A549 (cell line): Measurements from ENCODE around the gene PVR. TPM values are rescaled to one million over a fixed set of nuclear protein-coding genes. Genes with fewer than 3 reads are reported as not detected.

Experiments
- ATAC-seq, 2 experiments: fragments of 200-7000 bp in 1 of 2; fragments of >200 bp in 1 of 2; cut with Nextera tagmentation in 1 of 2; cut with Tn5 transposase in 1 of 2; 3 replicates each; pipeline versions ENCODE4 v1.8.0 to v1.9.1; 2018 to 2020; ENCODE audit warnings: mild to moderate bottlenecking in 1 of 2, moderate library complexity in 1 of 2
- CTCF ChIA-PET: fragments of 300-600 bp; sonication (Branson Sonifier 250); formaldehyde crosslinking; extraction: SDS; loops from one replicate; lab custom pipeline; 2021; ENCODE audit warnings: antibody characterized with exemption, inconsistent platforms; lab: Yijun Ruan, JAX
- POLR2A ChIA-PET: fragments of 350-600 bp; formaldehyde crosslinking; extraction: SDS; loops from one replicate; lab custom pipeline; 2021; ENCODE audit warnings: antibody characterized with exemption, inconsistent platforms; lab: Yijun Ruan, JAX
- DNase-seq, 2 experiments: peaks; one replicate each; pipeline versions ENCODE4 v3.0.0 to v3.0.0-alpha.2; 2011 to 2016; ENCODE audit warnings: low read depth in 1 of 2, low spot score in 1 of 2
- FAIRE-seq: peaks from 2 replicates; lab custom pipeline; 2011; peaks lifted over from hg19 to GRCh38; lab: Jason Lieb, UNC
- H3K27ac ChIP-seq, 2 experiments: fragments of >200 bp; sonication (Bioruptor Twin); formaldehyde crosslinking; 3 replicates each; pipeline ENCODE4 v1.5.1; 2016 to 2017
- H3K4me1 ChIP-seq: fragments of >200 bp; sonication (Bioruptor Twin); formaldehyde crosslinking; 3 replicates; pipeline ENCODE4 v1.6.1; 2016
- H3K4me2 ChIP-seq: fragments of >200 bp; sonication (Bioruptor Twin); formaldehyde crosslinking; 3 replicates; pipeline ENCODE4 v1.6.1; 2016
- H3K4me3 ChIP-seq: fragments of >200 bp; sonication (Bioruptor Twin); formaldehyde crosslinking; 3 replicates; pipeline ENCODE4 v1.5.1; 2016
- H3K9me3 ChIP-seq: fragments of >200 bp; sonication (Bioruptor Twin); formaldehyde crosslinking; 3 replicates; pipeline ENCODE4 v1.6.1; 2016
- CBX8 ChIP-seq: fragments of 200-600 bp; sonication (generic); IDR thresholded peaks from 2 replicates; pipeline ENCODE4 v1.6.1; 2016
- CHD2 ChIP-seq: fragments of 150-350 bp; IDR thresholded peaks from 2 replicates; pipeline ENCODE4 v1.6.1; 2014; ENCODE audit warnings: low read length; ENCODE audit not compliant: partially characterized antibody
- EHF ChIP-seq: fragments of 250-450 bp; sonication (Bioruptor Pico); IDR thresholded peaks from 2 replicates; pipeline ENCODE4 v1.5.0; 2020; ENCODE audit warnings: mild to moderate bottlenecking
- EP300 ChIP-seq, 2 experiments: fragments of >200 bp; sonication (Bioruptor Twin); formaldehyde crosslinking; IDR thresholded peaks; 2 replicates in 1 of 2; 3 replicates in 1 of 2; pipeline ENCODE4 v1.6.1; 2016 to 2017
- FOSL2 ChIP-seq, 2 experiments: fragments of 450-650 bp in 1 of 2; fragments of >200 bp in 1 of 2; sonication (Bioruptor Twin) in 1 of 2; formaldehyde crosslinking; IDR thresholded peaks; 2 replicates each; pipeline versions ENCODE4 v1.5.0 to v1.6.1; 2016 to 2020; ENCODE audit warnings: mild to moderate bottlenecking in 1 of 2, moderate library complexity in 1 of 2
- FOXS1 ChIP-seq: fragments of 250-450 bp; sonication (Bioruptor Pico); IDR thresholded peaks from 2 replicates; pipeline ENCODE4 v1.5.0; 2020; ENCODE audit warnings: mild to moderate bottlenecking, moderate library complexity
- GATA3 ChIP-seq: IDR thresholded peaks from 2 replicates; pipeline ENCODE4 v1.6.1; 2012; ENCODE audit warnings: borderline replicate concordance
- HOXB5 ChIP-seq: fragments of 250-450 bp; sonication (Bioruptor Pico); IDR thresholded peaks from 2 replicates; pipeline ENCODE4 v1.5.0; 2020; ENCODE audit warnings: mild to moderate bottlenecking, moderate library complexity
- JUNB ChIP-seq: fragments of >200 bp; sonication (Bioruptor Twin); formaldehyde crosslinking; IDR thresholded peaks from 2 replicates; pipeline ENCODE4 v1.6.1; 2016
- MAZ ChIP-seq: fragments of 150-350 bp; IDR thresholded peaks from 2 replicates; pipeline ENCODE4 v1.6.1; 2014; ENCODE audit warnings: antibody characterized with exemption, low read depth, low read length, borderline replicate concordance
- MYC ChIP-seq: IDR thresholded peaks from 2 replicates; pipeline ENCODE4 v1.6.1; 2012; ENCODE audit warnings: mild to moderate bottlenecking, inconsistent platforms, low read length, improper control_type of control experiment, borderline replicate concordance
- NFE2L2 ChIP-seq: fragments of 150-350 bp; conservative IDR thresholded peaks from 2 replicates; pipeline ENCODE4 v1.6.1; 2014; ENCODE audit warnings: low read length
- POLR2AphosphoS2 ChIP-seq: conservative IDR thresholded peaks from 2 replicates; pipeline ENCODE4 v1.6.1; 2012; ENCODE audit warnings: low read length, improper control_type of control experiment, inconsistent platforms
- RARB ChIP-seq: fragments of 250-450 bp; sonication (Bioruptor Pico); IDR thresholded peaks from 2 replicates; pipeline ENCODE4 v1.8.0; 2021; ENCODE audit warnings: mild to moderate bottlenecking, moderate library complexity
- RFX5 ChIP-seq: fragments of 450-650 bp; IDR thresholded peaks from 2 replicates; pipeline ENCODE4 v1.7.1; 2014; ENCODE audit warnings: antibody characterized with exemption, mild to moderate bottlenecking, moderate library complexity
- RNF2 ChIP-seq: fragments of 200-600 bp; sonication (generic); IDR thresholded peaks from 2 replicates; pipeline ENCODE4 v1.6.1; 2016; ENCODE audit warnings: low read depth, mild to moderate bottlenecking, antibody characterized with exemption, moderate library complexity, borderline replicate concordance
- SMC3 ChIP-seq: fragments of >200 bp; sonication (Bioruptor Twin); formaldehyde crosslinking; IDR thresholded peaks from 3 replicates; pipeline ENCODE4 v1.6.1; 2018; ENCODE audit warnings: inconsistent platforms
- SREBF2 ChIP-seq: fragments of 450-650 bp; IDR thresholded peaks from 2 replicates; pipeline ENCODE4 v1.6.1; 2014; ENCODE audit warnings: mild to moderate bottlenecking, moderate library complexity
- TFCP2L1 ChIP-seq: fragments of 250-450 bp; sonication (Bioruptor Pico); IDR thresholded peaks from 2 replicates; pipeline ENCODE4 v1.5.0; 2021; ENCODE audit warnings: mild to moderate bottlenecking
- ZC3H11A ChIP-seq: fragments of 450-650 bp; IDR thresholded peaks from 2 replicates; pipeline ENCODE4 v1.6.1; 2014; ENCODE audit warnings: antibody characterized with exemption, mild to moderate bottlenecking
- ZSCAN20 ChIP-seq: fragments of 250-450 bp; sonication (Bioruptor Pico); IDR thresholded peaks from 2 replicates; pipeline ENCODE4 v1.8.0; 2022; ENCODE audit warnings: mild to moderate bottlenecking, moderate library complexity
- WGBS: methylation state at CpG from one replicate; pipeline ENCODE4 v1.1.6; 2017; ENCODE audit errors: missing lambda C conversion rate; 5-methylcytosine and 5-hydroxymethylcytosine counted together
- polyA plus RNA-seq, 4 experiments: library from polyadenylated mRNA; depleted of rRNA in 3 of 4; stranded (reverse); fragments of >200 nt; fragmentation: RNase III in 1 of 4; extraction: RNeasy Plus Mini Kit Qiagen cat#74134 plus additional on column Dnase treatment in 1 of 4; gene quantifications; 2 replicates in 3 of 4; 3 replicates in 1 of 4; pipeline ENCODE4 v1.2.3, GENCODE V29; 2011 to 2017
- TF ChIP-seq, protein P1 (sequence below): IDR thresholded peaks from 2 replicates; pipeline ENCODE4 v1.6.1; 2012
- TF ChIP-seq, protein P2 (sequence below): fragments of 450-650 bp; IDR thresholded peaks from 2 replicates; pipeline ENCODE4 v1.6.1; 2014; ENCODE audit warnings: antibody characterized with exemption

The PVR gene
- polyA plus RNA-seq, 2 of the 4 experiments (the other 2 are of a cell fraction): 90.3 to 108 TPM

DNA sequence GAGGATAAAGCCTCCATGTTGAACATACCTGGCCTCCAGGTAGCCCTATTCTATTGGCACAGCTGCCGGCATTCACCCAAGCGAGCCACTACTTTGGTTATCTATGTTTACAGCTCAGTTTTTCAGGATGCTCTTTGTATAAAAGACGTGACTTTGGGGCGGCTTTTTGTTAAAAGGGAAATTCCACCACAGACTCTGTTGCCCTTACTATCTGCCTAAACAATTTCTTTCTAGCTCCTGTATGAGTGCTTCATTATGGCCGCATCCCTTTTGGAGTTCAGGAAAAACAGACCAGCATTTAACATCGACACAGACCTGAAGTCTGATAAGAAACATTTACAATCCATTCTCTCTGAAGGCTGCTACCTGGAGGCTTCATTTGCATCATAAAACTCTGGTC is 39.5 kb upstream of the PVR start:
- H3K9me3 ChIP-seq: no peaks in the 10 kb centered on the region
- H3K4me1 ChIP-seq: peaks cover 37% of the 10 kb centered on the region
- peak overlapping the region in 1 of 2 experiments; percentile 67; a peak in 2 of 6 replicates for H3K27ac ChIP-seq
- H3K4me3 ChIP-seq: no peak overlapping the region
- 87% methylated on average over 6 of the region's 6 CpGs for WGBS
- FAIRE-seq (no peak), DNase-seq (no peak), ATAC-seq (no peak)
- peak overlapping the region; percentile 40; the same call in 1 of the 3 replicates for H3K4me2 ChIP-seq
- ChIA-PET POLR2A (interaction anchor here (1.0 kb wide), 1 partner anchor 14 kb away, joined by 3 read pairs; no protein-coding TSS in a partner anchor), CTCF (interaction anchor here (1.0 to 9.0 kb wide), 8 partner anchors 8 to 167 kb away, joined by 3 to 58 read pairs (median 6); partner anchors contain the start of gene IGSF23)
- TF ChIP-seq JUNB (no peak), EP300 (IDR thresholded peaks at IDR 0.05) (no peak)

DNA sequence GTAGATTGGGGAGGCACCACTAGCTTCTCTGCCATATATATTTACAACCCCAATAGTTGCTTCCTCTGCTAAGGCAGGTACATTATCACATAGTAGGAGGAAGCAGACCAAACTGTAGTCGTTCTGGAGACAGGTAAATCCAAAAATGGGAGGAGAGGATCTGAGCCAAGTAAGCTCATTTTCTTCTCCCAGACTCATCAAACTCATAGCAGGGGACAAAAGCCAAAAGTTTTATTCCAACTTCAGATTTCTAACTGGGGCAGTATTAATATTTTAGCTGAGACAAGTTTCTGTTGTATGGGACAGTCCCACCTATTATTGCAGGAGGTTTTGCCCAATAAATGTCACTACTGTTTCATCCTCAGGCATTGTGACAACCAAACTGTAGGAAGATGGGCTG is 38.2 kb upstream of the PVR start:
- CTCF ChIA-PET: interaction anchor here (0.6 to 9.0 kb wide), 9 partner anchors 10 to 103 kb away, joined by 3 to 58 read pairs (median 3); no protein-coding TSS in a partner anchor
- no peak for FAIRE-seq
- no peak for TF ChIP-seq ZSCAN20
- TF ChIP-seq ZC3H11A: no peak
- TF ChIP-seq TFCP2L1 (CRISPR knock-in tag): no peak
- no peak for TF ChIP-seq GATA3
- no peak for TF ChIP-seq CBX8
- no peak for TF ChIP-seq RFX5
- TF ChIP-seq HOXB5: no peak
- TF ChIP-seq RNF2: no peak
- TF ChIP-seq SREBF2: no peak

DNA sequence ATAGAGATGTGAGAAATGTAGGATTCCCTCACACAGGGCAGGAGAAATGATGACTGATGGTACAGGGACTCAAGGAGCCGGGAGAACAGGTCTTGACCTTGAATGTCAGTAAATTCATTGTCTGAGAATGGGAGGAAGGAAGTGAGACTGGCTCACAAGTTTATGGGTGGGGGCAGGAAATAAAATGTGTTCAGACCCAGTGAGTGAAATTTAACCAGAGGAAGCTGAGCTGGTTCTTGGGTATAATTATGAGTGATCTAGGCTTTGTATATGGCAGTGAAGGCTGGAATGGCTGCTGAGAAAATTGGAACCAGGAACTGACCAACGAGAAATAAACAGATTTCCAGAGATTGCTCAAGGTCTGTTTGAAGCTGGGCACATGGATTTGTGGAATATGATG is 36.7 kb upstream of the PVR start:
- FAIRE-seq (no peak), ATAC-seq (peak in 1 of 2 experiments; percentile 53; a peak in 4 of 6 replicates), DNase-seq (peak in 1 of 2 experiments; percentile 67)
- WGBS: 29% methylated on average over 2 of the region's 2 CpGs
- ChIA-PET CTCF (interaction anchor here (0.6 to 12.5 kb wide), 6 partner anchors 12 to 820 kb away, joined by 3 to 115 read pairs (median 24); no protein-coding TSS in a partner anchor), POLR2A (no interaction called here)
- TF ChIP-seq, protein P1, sequence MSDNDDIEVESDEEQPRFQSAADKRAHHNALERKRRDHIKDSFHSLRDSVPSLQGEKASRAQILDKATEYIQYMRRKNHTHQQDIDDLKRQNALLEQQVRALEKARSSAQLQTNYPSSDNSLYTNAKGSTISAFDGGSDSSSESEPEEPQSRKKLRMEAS: no peak
- TF ChIP-seq CHD2: no peak
- TF ChIP-seq SMC3: no peak
- TF ChIP-seq, protein P2, sequence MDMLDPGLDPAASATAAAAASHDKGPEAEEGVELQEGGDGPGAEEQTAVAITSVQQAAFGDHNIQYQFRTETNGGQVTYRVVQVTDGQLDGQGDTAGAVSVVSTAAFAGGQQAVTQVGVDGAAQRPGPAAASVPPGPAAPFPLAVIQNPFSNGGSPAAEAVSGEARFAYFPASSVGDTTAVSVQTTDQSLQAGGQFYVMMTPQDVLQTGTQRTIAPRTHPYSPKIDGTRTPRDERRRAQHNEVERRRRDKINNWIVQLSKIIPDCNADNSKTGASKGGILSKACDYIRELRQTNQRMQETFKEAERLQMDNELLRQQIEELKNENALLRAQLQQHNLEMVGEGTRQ: no peak
- TF ChIP-seq FOSL2 (IDR thresholded peaks at IDR 0.05): no peak
- TF ChIP-seq FOSL2 (CRISPR knock-in tag; IDR thresholded peaks at IDR 0.05): peak; percentile 59
- no peak for TF ChIP-seq MAZ
- no peak overlapping the region for H3K4me3 ChIP-seq
- no peaks in the 10 kb centered on the region for H3K9me3 ChIP-seq
- peaks cover 46% of the 10 kb centered on the region for H3K4me1 ChIP-seq
- H3K27ac ChIP-seq: peak overlapping the region; percentile 46; a peak in 5 of 6 replicates
- H3K4me2 ChIP-seq: peak overlapping the region; percentile 41

More for the DNA sequence above, 38.2 kb upstream of the PVR start:
- 89% methylated on average over 1 of the region's 1 CpG for WGBS
- ATAC-seq: no peak
- Histone ChIP-seq H3K4me1 (peaks cover 37% of the 10 kb centered on the region), H3K4me3 (no peak overlapping the region), H3K9me3 (no peaks in the 10 kb centered on the region), H3K4me2 (no peak overlapping the region), H3K27ac (peak overlapping the region in 1 of 2 experiments; percentile 46; a peak in 1 of 6 replicates)
- POLR2A ChIA-PET: no interaction called here
- no peak for DNase-seq

DNA sequence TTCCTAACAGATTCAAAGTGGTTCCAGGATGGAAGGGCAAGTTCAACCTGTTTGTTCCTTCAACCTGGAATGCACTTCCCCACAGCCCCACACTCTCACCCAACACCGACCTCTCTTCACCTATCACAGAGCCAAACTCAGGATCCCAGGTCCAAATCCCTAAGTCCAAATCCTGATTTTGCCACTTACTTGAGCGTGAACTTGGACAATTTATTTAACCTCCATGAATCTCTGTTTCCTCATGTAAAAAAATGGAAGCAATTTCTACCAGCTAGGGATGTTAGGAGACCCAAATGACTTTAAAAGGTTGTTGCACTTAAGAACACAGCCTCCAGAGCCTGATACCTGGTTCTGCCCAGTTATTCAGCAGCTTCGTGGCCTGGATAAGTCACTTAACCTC is 35.8 kb upstream of the PVR start:
- POLR2A ChIA-PET: no interaction called here
- CTCF ChIA-PET: interaction anchor here (0.6 to 12.5 kb wide), 6 partner anchors 11 to 821 kb away, joined by 3 to 115 read pairs (median 24); no protein-coding TSS in a partner anchor
- TF ChIP-seq RARB (CRISPR knock-in tag) (no peak), POLR2AphosphoS2 (no peak), NFE2L2 (no peak), CHD2 (no peak), MYC (no peak), FOSL2 (IDR thresholded peaks at IDR 0.05) (no peak), FOSL2 (CRISPR knock-in tag; IDR thresholded peaks at IDR 0.05) (no peak), FOXS1 (CRISPR knock-in tag) (no peak), EHF (no peak)
- Histone ChIP-seq H3K4me1 (peaks cover 46% of the 10 kb centered on the region), H3K4me2 (no peak overlapping the region), H3K27ac (peak overlapping the region in 1 of 2 experiments; percentile 46; a peak in 2 of 6 replicates), H3K4me3 (no peak overlapping the region), H3K9me3 (no peaks in the 10 kb centered on the region)
- no peak for ATAC-seq
- WGBS: 87% methylated on average over 3 of the region's 3 CpGs
- no peak for DNase-seq
- FAIRE-seq: no peak
